ENCODE data around the gene GUK1. TPM values are rescaled to one million over a fixed set of nuclear protein-coding genes. Genes with fewer than 3 reads are reported as not detected.

The GUK1 gene
- total and polyA plus RNA-seq, 2 of the 4 experiments (the other 2 are of a cell fraction), result 465 to 548 TPM

GRCh38 chr1:228147151-228147693 is 7.1 kb downstream of the GUK1 start:
- DNase-seq, result no peak
- Histone ChIP-seq H2BK15ac (ENCODE audit: low read depth, low read length) (no peak overlapping the region), H3K4ac (ENCODE audit: low read depth, low read length) (no peak overlapping the region), H4K91ac (ENCODE audit: insufficient read depth, low read depth, low read length) (no peak overlapping the region), H2AK9ac (replicated peaks; ENCODE audit: low read depth, low read length, poor library complexity) (no peak overlapping the region), H2BK5ac (ENCODE audit: low read depth, low read length, poor library complexity, severe bottlenecking) (no peak overlapping the region), H2AFZ (replicated peaks; ENCODE audit: low read length, poor library complexity) (no peak overlapping the region), H3K9ac (ENCODE audit: low read depth, low read length) (no peak overlapping the region), H4K20me1 (ENCODE audit: insufficient read depth, low read length) (peaks cover 56% of the 10 kb centered on the region), H4K5ac (ENCODE audit: low read depth, low read length) (no peak overlapping the region), H3K9me3 (ENCODE audit: control insufficient read depth, insufficient read depth, low read length) (no peaks in the 10 kb centered on the region), H3K4me3 (ENCODE audit: insufficient read depth, low read depth, low read length) (no peak overlapping the region), H2AK5ac (ENCODE audit: low read depth, low read length) (no peak overlapping the region), H3K36me3 (ENCODE audit: control insufficient read depth, insufficient read depth, low read length) (peaks cover 10% of the 10 kb centered on the region), H3K14ac (replicated peaks; ENCODE audit: low read depth, low read length) (no peak overlapping the region), H3K9me1 (ENCODE audit: insufficient read depth, low read length) (peaks cover 20% of the 10 kb centered on the region), H3K4me2 (ENCODE audit: low read depth, low read length) (no peak overlapping the region), H2BK20ac (ENCODE audit: low read depth, low read length) (no peak overlapping the region), H2BK120ac (ENCODE audit: low read depth, low read length) (no peak overlapping the region), H3K56ac (ENCODE audit: extremely low read depth, insufficient read depth, low read length) (no peak overlapping the region), H3K4me1 (ENCODE audit: control insufficient read depth, insufficient read depth, low read length) (peaks cover 32% of the 10 kb centered on the region), H3K27me3 (ENCODE audit: control insufficient read depth, insufficient read depth, low read length) (no peaks in the 10 kb centered on the region), H3K18ac (ENCODE audit: low read depth, low read length) (no peak overlapping the region), H3K79me1 (ENCODE audit: low read depth in 1 of 2, low read length in 2 of 2) (peaks cover 9 to 75% of the 10 kb centered on the region in 2 experiments), H4K8ac (ENCODE audit: low read depth in 2 of 2, low read length in 2 of 2) (no peak overlapping the region), H3K23ac (ENCODE audit: low read depth, low read length) (no peak overlapping the region), H3K27ac (ENCODE audit: insufficient read depth, low read length) (no peak overlapping the region)
- ChIA-PET POLR2A (ENCODE audit: unreplicated experiment) (no interaction called here), CTCF (no interaction called here)
- WGBS, 2 experiments (ENCODE audit: extremely low coverage in 2 of 2, insufficient read length in 1 of 2), result 100% methylated on average over 3 of the region's 20 CpGs; no CpG with 5 or more reads in 1 of the 2 experiments
- intact Hi-C loops (cut with micrococcal nuclease), result no loop called here
- dilution Hi-C loops (cut with HindIII; ENCODE audit: low sequenced_read_pairs, unreplicated experiment), result no loop called here
- no peak for ATAC-seq (ENCODE audit: low read depth)
- no TSS peak for BruUV-seq (replicated peaks)
- TF ChIP-seq POLR2A (IDR thresholded peaks at IDR 0.05; ENCODE audit: low read depth, low read length) (no peak), USF2 (IDR thresholded peaks at IDR 0.05; ENCODE audit: low read depth, low read length) (no peak), RFX5 (IDR thresholded peaks at IDR 0.05; ENCODE audit: low read depth, low read length) (no peak), CTCF (conservative IDR thresholded peaks at IDR 0.05; ENCODE audit: low read depth, low read length) (no peak), MAFK (IDR thresholded peaks at IDR 0.05; ENCODE audit: low read depth, low read length) (no peak), FOS (IDR thresholded peaks at IDR 0.05; ENCODE audit: low read depth, low read length) (no peak), RCOR1 (IDR thresholded peaks at IDR 0.05; ENCODE audit: insufficient replicate concordance, low read length) (no peak), MXI1 (IDR thresholded peaks at IDR 0.05; ENCODE audit: borderline replicate concordance, low read depth, low read length) (no peak), ELK1 (IDR thresholded peaks at IDR 0.05; ENCODE audit: borderline replicate concordance, low read depth, low read length) (no peak), CEBPB (IDR thresholded peaks at IDR 0.05; ENCODE audit: low read depth, low read length) (no peak), SMC3 (IDR thresholded peaks at IDR 0.05; ENCODE audit: low read depth, low read length) (no peak), CHD1 (IDR thresholded peaks at IDR 0.05; ENCODE audit: low read depth, low read length) (no peak), MAZ (IDR thresholded peaks at IDR 0.05; ENCODE audit: borderline replicate concordance, low read depth, low read length) (no peak), RAD21 (IDR thresholded peaks at IDR 0.05; ENCODE audit: low read length) (no peak), BHLHE40 (IDR thresholded peaks at IDR 0.05; ENCODE audit: low read depth, low read length) (no peak), NFE2L2 (IDR thresholded peaks at IDR 0.05; ENCODE audit: low read depth, low read length) (no peak)
- in situ Hi-C loops (cut with MboI; ENCODE audit: low sequenced_read_pairs), result no loop called here
